IPS-18c (cell line): ENCODE data around the gene MED25.

Experiments used
- H3K4me3 ChIP-seq: 2 replicates; pipeline ENCODE4 v1.7.0; 2013; ENCODE audit warnings: low read depth, mild to moderate bottlenecking, low read length, moderate library complexity; ENCODE audit not compliant: insufficient read depth
- H3K9me3 ChIP-seq: one replicate; pipeline ENCODE4 v1.6.1; 2013; ENCODE audit warnings: mild to moderate bottlenecking, low read length, moderate library complexity; ENCODE audit not compliant: control insufficient read depth, insufficient read depth

The MED25 gene

DNA sequence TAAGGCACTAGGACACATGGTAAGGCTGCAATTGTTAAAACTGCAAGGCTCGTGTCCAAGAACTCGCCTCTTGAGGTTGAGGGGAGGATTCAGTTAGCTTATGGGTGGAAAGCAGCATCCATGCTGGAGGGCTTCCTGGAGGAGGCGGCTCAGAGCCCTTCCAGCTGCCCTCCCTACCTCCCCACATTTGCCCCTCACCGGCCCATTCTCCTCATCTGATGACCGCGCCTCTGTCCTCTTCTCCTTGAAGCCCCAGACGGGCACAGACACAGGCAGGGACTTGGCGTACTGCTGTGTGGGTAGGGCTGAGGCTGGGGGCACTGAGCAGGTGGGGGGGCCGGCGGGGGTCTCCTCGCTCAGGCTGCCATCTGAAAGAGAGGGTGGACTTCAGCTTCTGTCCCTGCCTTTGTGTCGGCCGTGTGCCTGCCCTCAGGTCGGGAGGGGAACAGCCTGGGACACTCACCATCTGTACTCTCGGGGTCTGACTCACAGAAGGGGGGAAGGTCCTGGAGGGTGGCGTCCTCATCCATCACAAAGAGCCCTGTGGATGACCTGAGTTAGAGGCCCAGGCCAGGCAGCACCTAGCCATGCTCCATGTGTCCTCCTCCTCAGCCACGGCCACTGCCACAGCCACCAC lies 53.4 kb downstream of the MED25 start:
- Histone ChIP-seq H3K9me3 (peaks cover 2% of the 10 kb centered on the region), H3K4me3 (no peak overlapping the region)

DNA sequence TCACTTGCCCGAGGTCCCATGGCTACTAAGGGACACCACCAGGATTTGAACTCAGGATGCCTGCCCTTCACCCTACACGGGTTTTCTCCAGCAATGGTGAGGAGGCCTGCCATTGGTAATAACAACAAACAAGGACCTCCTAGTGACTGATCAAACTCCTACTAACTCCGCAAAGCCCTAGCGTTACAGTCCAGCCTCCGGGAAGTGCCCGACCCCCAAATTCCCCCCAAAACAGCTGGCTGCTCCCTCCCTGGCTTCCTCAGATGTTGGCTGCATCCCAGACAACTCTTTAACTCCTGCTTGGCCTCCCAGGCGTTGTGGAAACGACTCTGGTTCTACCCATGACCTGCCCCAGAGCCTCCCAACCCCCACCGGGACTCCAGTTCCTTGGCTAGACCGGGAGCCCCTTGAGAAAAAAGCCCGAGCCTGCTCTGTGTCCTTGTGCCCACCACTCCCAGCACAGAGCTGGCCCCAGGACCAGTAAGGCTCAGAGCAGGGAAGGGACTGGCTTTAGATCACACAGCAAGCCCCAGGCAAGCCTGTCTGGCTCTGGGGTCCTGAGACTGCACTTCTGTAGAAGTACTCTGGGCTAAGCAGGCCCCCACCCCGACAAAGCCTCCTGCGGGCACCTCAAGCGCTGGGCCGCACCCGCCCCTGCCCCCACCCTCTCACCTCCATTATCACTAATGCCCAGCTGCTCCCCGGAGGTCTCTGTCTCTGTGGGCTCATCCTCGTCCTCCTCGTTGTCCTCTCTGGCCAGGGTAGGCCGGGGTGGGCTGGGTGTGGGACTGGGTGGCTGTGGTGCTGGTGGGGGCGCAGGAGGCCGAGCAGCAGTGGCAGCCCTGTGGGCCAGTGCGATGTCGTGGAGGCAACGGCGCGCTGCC lies 54.4 kb downstream of the MED25 start:
- Histone ChIP-seq H3K9me3 (peaks cover 2% of the 10 kb centered on the region), H3K4me3 (no peak overlapping the region)

DNA sequence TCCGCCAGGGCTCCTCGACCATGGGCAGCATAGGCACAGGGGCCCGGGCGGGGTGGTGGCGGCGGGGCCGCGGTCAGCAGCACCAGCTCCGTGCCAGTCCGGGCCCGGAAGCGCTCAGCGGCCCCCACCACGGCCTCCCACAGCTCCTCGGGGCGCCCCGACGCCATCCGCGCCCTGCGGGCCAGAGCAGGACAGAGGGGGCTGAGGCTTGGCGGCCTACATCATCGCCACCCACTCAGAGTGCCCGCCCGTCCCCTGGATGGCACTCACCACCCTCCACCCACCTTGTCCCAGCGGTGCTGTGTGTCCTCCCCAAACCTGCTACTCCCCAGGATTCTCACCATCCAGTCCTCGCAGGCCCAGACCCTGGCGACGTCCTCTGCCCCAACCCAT lies 55.0 kb downstream of the MED25 start:
- peaks cover 2% of the 10 kb centered on the region for H3K9me3 ChIP-seq
- H3K4me3 ChIP-seq: no peak overlapping the region

DNA sequence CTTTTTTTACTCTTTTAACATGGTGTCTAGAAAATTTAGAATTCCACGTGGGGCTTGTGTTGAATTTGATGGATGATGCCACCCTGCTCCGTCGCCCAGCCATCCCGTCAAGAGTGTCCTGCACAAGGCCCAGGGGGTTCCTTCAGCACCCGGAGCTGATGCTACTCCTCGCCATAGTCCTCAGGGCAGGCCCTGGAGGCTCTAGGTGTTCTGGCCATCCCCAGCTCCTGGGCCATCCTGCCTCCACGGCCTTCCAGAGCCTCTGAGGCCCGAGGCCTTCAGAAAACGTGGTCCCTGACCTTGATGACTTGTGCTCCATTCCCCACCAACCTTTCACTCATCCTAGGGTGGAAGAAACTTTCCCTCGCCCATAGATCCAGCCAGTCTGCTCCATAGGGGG lies 55.7 kb downstream of the MED25 start:
- Histone ChIP-seq H3K9me3 (no peaks in the 10 kb centered on the region), H3K4me3 (no peak overlapping the region)

DNA sequence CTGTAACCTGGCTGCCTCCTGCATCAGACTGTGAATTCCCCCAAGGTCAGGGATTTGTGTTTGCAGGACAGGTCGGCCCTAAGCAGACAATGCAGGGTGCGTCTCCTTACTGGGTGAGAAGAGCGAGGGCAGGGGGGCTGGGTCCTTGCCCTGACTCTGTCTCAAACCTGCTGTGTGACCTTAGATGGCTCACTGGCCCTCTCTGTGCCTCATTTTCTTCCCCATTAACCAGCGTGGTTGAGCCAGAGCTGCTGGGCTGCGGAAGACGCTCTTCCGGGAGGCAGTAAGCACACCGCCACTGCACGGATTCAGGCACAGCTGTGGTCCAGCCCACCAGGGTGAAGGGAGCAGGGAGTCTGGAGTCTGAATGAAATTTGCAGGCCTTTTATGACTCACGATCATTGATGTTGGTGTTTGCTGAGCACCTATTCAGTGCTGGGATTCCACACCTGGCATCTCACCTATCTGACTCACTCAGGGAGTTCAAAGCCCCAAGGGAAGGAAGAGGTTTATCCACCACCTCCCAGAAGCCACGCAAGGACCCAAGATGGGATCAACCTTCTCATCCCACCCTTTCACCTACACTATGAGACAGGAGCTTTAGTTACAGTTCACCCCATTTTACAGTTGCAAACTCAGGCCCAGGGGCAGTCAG lies 56.5 kb downstream of the MED25 start:
- H3K9me3 ChIP-seq: no peaks in the 10 kb centered on the region
- H3K4me3 ChIP-seq: no peak overlapping the region; the same call in none of the 2 replicates

DNA sequence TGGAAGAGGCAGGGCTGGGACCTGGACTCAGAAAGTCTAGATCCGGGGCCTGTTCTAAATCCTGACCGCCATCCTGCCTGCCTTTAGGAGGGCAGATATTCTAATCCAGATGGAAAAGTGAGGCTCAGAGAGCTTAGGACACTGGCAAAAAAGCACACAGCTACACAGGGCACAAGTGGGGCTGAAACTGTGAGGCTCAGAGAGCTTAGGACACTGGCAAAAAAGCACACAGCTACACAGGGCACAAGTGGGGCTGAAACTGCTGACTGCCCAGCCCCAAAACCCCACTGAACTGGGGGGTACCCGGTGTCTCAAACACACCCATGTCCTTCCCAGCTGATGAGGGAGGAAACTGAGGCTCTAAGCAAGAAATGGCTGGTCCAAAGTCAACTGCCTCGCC lies 57.1 kb downstream of the MED25 start:
- H3K4me3 ChIP-seq: peak overlapping the region; percentile 99
- H3K9me3 ChIP-seq: no peaks in the 10 kb centered on the region

DNA sequence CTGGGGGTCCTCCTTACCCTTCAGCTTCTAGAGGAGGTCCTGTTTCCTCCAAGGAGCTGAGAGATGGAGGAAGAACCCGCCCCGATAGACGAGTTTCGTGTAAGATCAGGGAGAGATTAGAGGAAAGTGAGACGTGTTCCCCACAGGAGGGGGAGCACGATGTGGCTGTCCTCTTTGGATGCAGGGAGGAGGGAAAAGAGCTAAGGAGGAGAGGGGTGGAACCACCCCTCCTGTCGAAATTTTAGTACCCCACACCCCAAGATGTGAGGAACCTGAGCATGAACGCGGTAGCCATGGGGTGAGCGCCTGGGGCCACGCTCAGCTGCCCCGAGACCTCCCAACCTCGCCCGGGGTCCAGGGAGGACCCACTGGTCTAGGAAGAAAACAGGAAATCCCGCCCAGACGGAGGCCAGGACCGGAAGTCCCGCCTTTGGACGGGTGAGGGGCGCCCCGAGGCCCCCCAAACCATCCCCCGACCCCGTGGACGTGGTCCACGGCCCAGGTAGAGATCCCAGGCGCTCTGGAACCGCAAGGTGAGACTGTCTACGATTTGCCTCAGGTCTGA lies 57.9 kb downstream of the MED25 start:
- H3K9me3 ChIP-seq: no peaks in the 10 kb centered on the region

DNA sequence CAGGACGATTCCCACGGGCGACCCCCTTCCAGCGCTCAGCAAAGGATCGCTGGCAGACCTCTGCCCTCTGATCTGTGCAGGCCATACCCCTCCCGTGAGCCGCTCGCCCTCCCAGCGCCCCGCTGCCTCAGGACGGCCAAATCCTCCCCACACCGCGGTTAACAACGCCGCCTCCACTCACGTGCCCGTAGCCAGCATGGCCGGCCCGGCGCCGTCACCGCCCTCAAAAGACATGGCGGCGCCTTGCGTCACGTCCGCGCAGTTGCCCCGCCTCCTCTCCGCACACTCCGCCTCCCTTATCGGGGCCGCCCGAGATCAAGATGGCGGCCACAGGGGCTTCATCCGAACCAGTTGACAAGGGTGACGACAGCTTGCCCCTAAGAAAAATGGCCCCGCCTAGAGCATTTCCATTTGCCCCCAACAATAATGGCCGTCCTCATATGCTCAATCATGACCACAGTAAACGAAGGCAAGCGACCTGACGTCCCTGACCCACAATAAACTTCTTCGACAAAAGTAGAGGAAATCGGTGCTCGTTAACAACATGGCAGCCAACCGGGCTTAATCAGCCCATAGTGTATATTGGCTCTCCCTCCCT lies 58.4 kb downstream of the MED25 start:
- H3K4me3 ChIP-seq: peak overlapping the region; percentile 99
- H3K9me3 ChIP-seq: no peaks in the 10 kb centered on the region

More for the DNA sequence above, 57.9 kb downstream of the MED25 start:
- peak overlapping the region; percentile 99 for H3K4me3 ChIP-seq

DNA sequence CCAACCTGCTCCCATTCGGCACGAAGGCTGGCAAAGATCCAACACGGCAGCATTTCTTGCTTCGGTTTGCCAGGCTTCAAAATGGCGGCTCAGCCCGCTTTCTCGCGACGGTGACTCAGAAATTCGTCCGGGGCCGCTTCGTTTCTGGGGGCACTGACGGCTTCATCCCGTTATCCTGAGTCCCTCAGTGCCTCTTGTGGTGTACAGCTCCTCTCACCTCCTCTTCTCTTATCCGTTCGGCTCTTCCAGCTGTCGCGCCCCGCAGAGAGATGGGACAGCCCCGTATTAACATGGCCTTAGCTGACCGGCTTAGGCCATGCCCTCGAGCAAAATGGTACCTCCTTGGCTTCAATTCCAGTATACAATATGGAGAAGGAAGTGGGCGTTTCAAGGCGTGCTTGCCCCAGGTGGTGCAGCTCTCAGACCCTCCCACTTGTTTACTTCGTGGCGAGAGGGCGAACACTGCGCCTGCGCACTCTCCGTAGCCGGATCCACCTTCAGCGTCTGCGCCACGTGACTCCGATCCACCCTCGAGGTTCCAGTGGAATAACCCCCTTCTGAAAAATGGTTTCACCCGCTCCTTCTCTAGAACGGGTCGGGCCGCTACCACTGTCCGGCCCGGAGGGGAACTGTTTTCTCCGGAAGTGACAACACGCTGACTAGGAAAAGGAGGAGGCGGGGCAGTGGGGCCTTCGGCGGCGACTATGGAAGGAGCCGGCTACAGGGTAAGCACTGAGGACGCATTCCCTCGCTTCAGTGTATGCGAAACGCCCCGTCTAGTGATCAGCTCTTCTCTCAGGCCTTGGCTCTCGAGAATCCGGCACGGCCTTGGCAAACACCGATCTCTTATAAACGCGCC lies 59.2 kb downstream of the MED25 start, which contains the start of the genes AKT1S1 and TBC1D17:
TSS of gene AKT1S1 (minus strand) at position 336 of the 859 bp plus-strand sequence. CDS start 4,060 bp downstream, outside the sequence.
TSS of gene TBC1D17 (plus strand) at position 683 of the 859 bp plus-strand sequence. CDS start at position 705, 22 bp downstream.
- no peaks in the 10 kb centered on the region for H3K9me3 ChIP-seq
- peak within 1 kb of the TSS; percentile 99 for H3K4me3 ChIP-seq

DNA sequence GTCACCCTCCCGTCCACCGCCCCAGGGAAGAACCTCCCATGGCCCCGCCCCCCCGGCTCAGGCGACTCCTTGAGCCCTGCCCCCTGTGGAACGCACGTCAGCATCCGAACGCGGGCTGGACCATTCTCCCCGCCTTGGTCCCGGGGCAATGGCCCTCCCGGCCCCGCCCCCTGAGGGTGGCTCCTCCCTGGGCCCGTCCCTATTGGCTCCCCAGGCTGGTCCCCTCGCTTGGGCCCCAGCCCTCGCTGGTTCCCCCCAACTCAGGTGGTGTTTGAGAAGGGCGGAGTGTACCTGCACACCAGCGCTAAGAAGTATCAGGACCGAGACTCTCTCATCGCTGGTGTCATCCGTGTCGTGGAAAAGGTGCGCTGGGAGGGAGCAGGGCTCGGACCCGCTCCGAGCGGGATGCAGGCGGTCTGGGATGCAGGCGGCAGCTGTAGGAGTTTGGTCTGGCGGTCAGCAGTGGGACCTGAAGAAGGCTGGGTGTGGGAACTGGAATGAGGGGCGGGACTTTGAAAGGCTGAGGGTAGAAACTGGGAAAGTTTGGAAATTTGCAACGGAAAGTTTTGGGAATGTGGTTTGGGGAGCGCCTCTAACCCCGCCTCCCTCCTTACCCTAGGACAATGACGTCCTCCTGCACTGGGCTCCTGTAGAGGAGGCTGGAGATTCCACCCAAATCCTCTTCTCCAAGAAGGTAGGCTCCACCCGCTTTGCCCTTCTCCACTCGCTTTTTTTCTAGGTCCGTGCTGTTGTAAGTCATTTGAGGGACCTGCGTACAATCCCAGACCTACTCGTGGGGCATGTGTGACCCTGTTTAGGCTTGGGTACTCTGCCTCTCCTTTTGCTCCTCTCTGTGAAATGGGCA lies 60.0 kb downstream of the MED25 start:
- peak overlapping the region; percentile 86 for H3K4me3 ChIP-seq
- H3K9me3 ChIP-seq: peaks cover under 1% of the 10 kb centered on the region

DNA sequence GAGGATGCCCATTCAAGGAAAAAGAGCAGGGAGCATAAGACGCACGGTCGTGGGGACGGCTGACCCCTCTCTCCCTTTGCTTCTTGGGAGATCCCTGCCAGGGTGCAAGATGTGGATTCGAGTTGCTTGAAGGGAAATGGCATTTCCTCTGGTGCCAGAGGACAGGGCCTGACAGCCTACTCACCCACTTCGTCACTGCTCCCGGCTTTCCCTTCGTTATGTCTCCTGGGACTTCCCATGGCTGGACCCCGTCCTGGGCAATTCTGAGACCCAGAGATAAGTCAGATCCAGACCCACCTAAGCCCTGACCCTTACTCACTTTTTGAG lies 60.6 kb downstream of the MED25 start:
- H3K9me3 ChIP-seq: peaks cover 3% of the 10 kb centered on the region
- H3K4me3 ChIP-seq: peak overlapping the region; percentile 86

DNA sequence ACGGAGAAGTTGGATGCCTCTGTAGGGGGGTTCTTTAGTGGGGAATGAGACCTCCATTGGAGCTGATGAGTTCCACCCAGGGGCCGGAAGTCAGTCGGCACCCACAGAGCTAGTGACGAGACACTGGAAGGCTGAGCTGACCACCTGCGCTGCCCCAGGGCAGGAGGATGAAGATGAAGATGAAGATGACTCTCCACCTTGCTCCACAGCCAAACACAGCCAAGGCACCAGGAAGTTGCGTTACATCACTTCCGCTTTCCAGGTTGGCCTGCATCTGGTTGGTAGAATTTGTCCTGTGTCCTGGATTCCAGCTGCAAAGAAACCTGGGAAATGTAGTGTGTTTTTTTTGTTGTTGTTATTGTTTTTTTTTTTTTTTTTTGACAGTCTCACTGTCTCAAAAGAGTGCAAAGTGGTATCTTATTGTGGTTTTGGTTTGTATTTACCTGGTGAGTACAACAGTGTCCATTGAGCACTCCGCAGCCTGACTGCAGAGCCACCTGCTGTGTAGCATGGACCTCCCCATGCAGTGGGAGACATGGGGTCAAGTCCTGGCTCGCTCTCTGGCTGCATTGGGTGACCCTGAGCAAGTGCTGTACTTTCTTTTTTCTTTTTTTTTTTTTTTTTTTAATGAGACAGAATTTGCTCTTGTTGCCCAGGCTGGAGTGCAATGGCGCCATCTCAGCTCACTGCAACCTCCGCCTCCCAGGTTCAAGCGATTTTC lies 61.3 kb downstream of the MED25 start:
- H3K4me3 ChIP-seq: no peak overlapping the region
- peaks cover 3% of the 10 kb centered on the region for H3K9me3 ChIP-seq

DNA sequence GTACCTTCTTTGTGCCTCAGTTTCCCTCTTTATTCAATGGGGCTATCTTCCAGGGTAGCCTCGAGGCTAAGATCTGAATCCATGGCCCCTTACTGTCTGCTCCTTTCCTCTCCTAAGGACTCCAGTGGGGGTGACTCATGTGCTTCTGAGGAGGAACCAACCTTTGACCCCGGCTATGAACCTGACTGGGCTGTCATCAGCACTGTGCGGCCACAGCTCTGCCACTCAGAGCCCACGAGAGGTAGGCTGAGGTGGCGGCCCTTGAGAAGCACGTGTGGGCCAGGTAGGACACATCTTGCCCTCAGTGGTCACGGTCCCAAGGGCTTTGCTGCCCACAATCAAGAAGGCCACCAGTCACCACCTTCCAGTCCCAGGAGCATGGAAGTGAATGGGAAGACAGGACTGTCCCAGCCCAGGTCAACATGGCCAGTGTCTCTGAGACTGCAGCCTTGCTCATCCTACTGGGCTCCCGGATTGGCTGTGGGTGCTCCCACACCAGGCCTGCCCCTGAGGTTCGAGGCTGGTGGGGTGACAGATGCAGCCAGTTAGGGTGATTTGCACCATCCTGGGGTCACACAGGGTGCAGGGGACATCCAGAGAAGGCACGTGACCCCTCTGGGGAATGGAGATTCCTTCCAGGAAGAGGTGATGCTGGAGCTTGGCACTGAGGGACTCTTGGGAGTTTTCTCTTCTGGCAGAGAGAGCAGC lies 62.2 kb downstream of the MED25 start:
- no peak overlapping the region for H3K4me3 ChIP-seq
- H3K9me3 ChIP-seq: peaks cover 3% of the 10 kb centered on the region

DNA sequence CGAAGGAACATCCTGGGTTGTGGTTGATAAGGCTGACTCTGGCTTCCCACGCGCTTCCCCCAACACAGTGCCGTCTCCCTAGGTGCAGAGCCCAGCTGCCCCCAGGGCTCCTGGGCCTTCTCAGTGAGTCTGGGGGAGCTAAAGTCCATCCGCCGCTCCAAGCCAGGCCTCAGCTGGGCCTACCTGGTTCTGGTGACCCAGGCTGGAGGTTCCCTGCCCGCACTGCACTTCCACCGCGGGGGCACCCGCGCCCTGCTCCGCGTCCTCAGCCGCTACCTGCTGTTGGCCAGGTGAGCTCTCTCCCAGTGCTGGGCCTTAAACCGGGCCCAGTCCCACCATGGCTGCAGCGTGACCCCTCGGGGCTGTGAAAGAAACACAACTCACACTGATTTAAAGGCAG lies 63.1 kb downstream of the MED25 start:
- peaks cover 3% of the 10 kb centered on the region for H3K9me3 ChIP-seq
- H3K4me3 ChIP-seq: no peak overlapping the region
